H1 (cell line): ENCODE measurements around the gene SRP14. TPM values are rescaled to one million over a fixed set of nuclear protein-coding genes. Genes with fewer than 3 reads are reported as not detected.

ENCODE experiments used
- CTCF ChIA-PET: fragments of 300-600 bp; sonication (Branson Sonifier 250); formaldehyde crosslinking; loops from one replicate; lab custom pipeline; 2021; ENCODE audit not compliant: partially characterized antibody; lab: Charles Lee
- POLR2A ChIA-PET: fragments of 300-600 bp; sonication (Branson Sonifier 250); formaldehyde crosslinking; loops from one replicate; lab custom pipeline; 2021; ENCODE audit warnings: inconsistent platforms; ENCODE audit not compliant: partially characterized antibody; lab: Charles Lee
- DNase-seq, 2 experiments: peaks; one replicate each; pipeline versions ENCODE4 v3.0.0 to v3.0.0-alpha.2; 2010 to 2022; ENCODE audit warnings: low spot score in 2 of 2, low read depth in 1 of 2, mixed read lengths in 1 of 2
- FAIRE-seq: peaks from 2 replicates; lab custom pipeline; 2011; peaks lifted over from hg19 to GRCh38; lab: Jason Lieb, UNC
- H2AFZ ChIP-seq: 2 replicates; pipeline ENCODE4 v1.8.1; 2012; ENCODE audit warnings: low read length, inconsistent platforms
- H2AK5ac ChIP-seq: 2 replicates; pipeline ENCODE4 v1.6.1; 2013; ENCODE audit warnings: low read depth, low read length
- H2BK120ac ChIP-seq: replicated peaks from 2 replicates; pipeline ENCODE3; 2013; ENCODE audit warnings: low read depth, low read length, inconsistent platforms
- H2BK12ac ChIP-seq: 2 replicates; pipeline ENCODE4 v1.6.1; 2013; ENCODE audit warnings: low read depth, low read length
- H2BK15ac ChIP-seq: 2 replicates; pipeline ENCODE4 v1.6.1; 2013; ENCODE audit warnings: low read length
- H2BK20ac ChIP-seq: 2 replicates; pipeline ENCODE4 v1.6.1; 2013; ENCODE audit warnings: low read length
- H2BK5ac ChIP-seq: 2 replicates; pipeline ENCODE4 v1.6.1; 2013; ENCODE audit warnings: low read depth, low read length
- H3K14ac ChIP-seq: 2 replicates; pipeline ENCODE4 v1.6.1; 2013; ENCODE audit warnings: inconsistent platforms; ENCODE audit not compliant: insufficient read length
- H3K18ac ChIP-seq: 2 replicates; pipeline ENCODE4 v1.6.1; 2013; ENCODE audit warnings: low read length; ENCODE audit errors: extremely low read depth
- H3K23ac ChIP-seq: 2 replicates; pipeline ENCODE4 v1.6.1; 2013; ENCODE audit warnings: inconsistent platforms; ENCODE audit not compliant: insufficient read length
- H3K23me2 ChIP-seq: 2 replicates; pipeline ENCODE4 v1.6.1; 2013; ENCODE audit warnings: low read depth, low read length
- H3K27ac ChIP-seq: 2 replicates; pipeline ENCODE4 v1.6.1; 2011; ENCODE audit warnings: low read depth, low read length, inconsistent platforms
- H3K27me3 ChIP-seq, 4 experiments: replicated peaks in 1 of 4; 1 replicate in 1 of 4; 2 replicates in 3 of 4; pipeline versions ENCODE4 v1.6.1 to v1.8.1; 2011 to 2013; ENCODE audit warnings: low read length in 3 of 4, mild to moderate bottlenecking in 3 of 4, inconsistent platforms in 2 of 4, mixed read lengths in 2 of 4, moderate library complexity in 1 of 4; ENCODE audit not compliant: control insufficient read depth in 3 of 4, insufficient read depth in 3 of 4; ENCODE audit errors: extremely low read depth in 1 of 4
- H3K36me3 ChIP-seq, 4 experiments: 2 replicates each; pipeline versions ENCODE4 v1.6.1 to v1.8.1; 2011 to 2013; ENCODE audit warnings: mild to moderate bottlenecking in 4 of 4, low read length in 3 of 4, moderate library complexity in 2 of 4, control low read depth in 1 of 4, inconsistent platforms in 1 of 4; ENCODE audit not compliant: insufficient read depth in 4 of 4, control insufficient read depth in 2 of 4
- H3K4ac ChIP-seq: replicated peaks from 2 replicates; pipeline ENCODE3; 2013; ENCODE audit warnings: low read length, low read depth, mixed read lengths, inconsistent platforms; ENCODE audit not compliant: insufficient read length
- H3K4me1 ChIP-seq, 4 experiments: replicated peaks in 1 of 4; 1 replicate in 1 of 4; 2 replicates in 3 of 4; pipeline versions ENCODE4 v1.6.1 to v1.8.1; 2011 to 2013; ENCODE audit warnings: low read length in 3 of 4, inconsistent platforms in 2 of 4, mixed read lengths in 1 of 4; ENCODE audit not compliant: insufficient read depth in 4 of 4, control insufficient read depth in 3 of 4
- H3K4me2 ChIP-seq, 2 experiments: 2 replicates each; pipeline versions ENCODE4 v1.6.1 to v1.8.1; 2011 to 2013; ENCODE audit warnings: low read depth in 2 of 2, low read length in 2 of 2, control low read depth in 1 of 2, inconsistent platforms in 1 of 2, mild to moderate bottlenecking in 1 of 2; ENCODE audit not compliant: insufficient read depth in 1 of 2
- H3K4me3 ChIP-seq, 4 experiments: fragments of 200-600, 300-600 bp in 1 of 4; sonication (generic), shearing (Covaris generic), sonication (Bioruptor Twin) in 1 of 4; 2 replicates each; pipeline versions ENCODE4 v1.5.1 to v1.8.1; 2011 to 2016; ENCODE audit warnings: low read length in 4 of 4, low read depth in 3 of 4, control low read depth in 2 of 4, inconsistent platforms in 2 of 4, mild to moderate bottlenecking in 2 of 4, mixed read lengths in 1 of 4, moderate library complexity in 1 of 4; ENCODE audit not compliant: insufficient read depth in 2 of 4; ENCODE audit errors: extremely low read depth in 1 of 4
- H3K56ac ChIP-seq: replicated peaks from 2 replicates; pipeline ENCODE3; 2013; ENCODE audit warnings: low read depth, mild to moderate bottlenecking, mixed read lengths, low read length, inconsistent platforms; ENCODE audit not compliant: insufficient read length
- H3K79me1 ChIP-seq: 2 replicates; pipeline ENCODE4 v1.6.1; 2013; ENCODE audit warnings: low read depth, low read length, control low read depth
- H3K79me2 ChIP-seq, 2 experiments: 2 replicates each; pipeline versions ENCODE4 v1.6.1 to v1.8.1; 2012 to 2013; ENCODE audit warnings: low read length in 2 of 2, mild to moderate bottlenecking in 2 of 2, inconsistent platforms in 1 of 2; ENCODE audit not compliant: insufficient read depth in 2 of 2, control insufficient read depth in 1 of 2
- H3K9ac ChIP-seq, 4 experiments: replicated peaks in 1 of 4; 1 replicate in 1 of 4; 2 replicates in 3 of 4; pipeline versions ENCODE4 v1.6.1 to v1.8.1; 2011 to 2013; ENCODE audit warnings: low read depth in 3 of 4, low read length in 3 of 4, control low read depth in 2 of 4, mild to moderate bottlenecking in 2 of 4, moderate library complexity in 2 of 4, inconsistent platforms in 1 of 4; ENCODE audit errors: extremely low read depth in 1 of 4
- H3K9me3 ChIP-seq, 2 experiments: 2 replicates each; pipeline versions ENCODE4 v1.6.1 to v1.8.1; 2012 to 2013; ENCODE audit warnings: mild to moderate bottlenecking in 2 of 2, moderate library complexity in 2 of 2, control low read depth in 1 of 2, inconsistent platforms in 1 of 2, low read depth in 1 of 2, low read length in 1 of 2, mixed read lengths in 1 of 2; ENCODE audit not compliant: insufficient read depth in 2 of 2
- H4K20me1 ChIP-seq, 2 experiments: replicated peaks in 1 of 2; 2 replicates each; pipeline versions ENCODE3 to v1.8.1; 2011 to 2013; ENCODE audit warnings: inconsistent platforms in 2 of 2, low read length in 2 of 2, mild to moderate bottlenecking in 1 of 2; ENCODE audit not compliant: insufficient read depth in 2 of 2, control insufficient read depth in 1 of 2
- H4K5ac ChIP-seq: 2 replicates; pipeline ENCODE4 v1.6.1; 2013; ENCODE audit warnings: low read length, low read depth, mixed read lengths, inconsistent platforms; ENCODE audit not compliant: insufficient read length
- H4K8ac ChIP-seq: 2 replicates; pipeline ENCODE4 v1.8.0; 2013; ENCODE audit warnings: mild to moderate bottlenecking, moderate library complexity, low read length, inconsistent platforms; ENCODE audit not compliant: insufficient read depth; ENCODE audit errors: extremely low read depth
- H4K91ac ChIP-seq: replicated peaks from 2 replicates; pipeline ENCODE3; 2013; ENCODE audit warnings: low read length, mixed read lengths, inconsistent platforms; ENCODE audit not compliant: insufficient read length
- ATF3 ChIP-seq: IDR thresholded peaks from 2 replicates; pipeline ENCODE4 v1.6.1; 2011; ENCODE audit warnings: low read depth, mild to moderate bottlenecking, low read length; ENCODE audit not compliant: insufficient read depth
- BCL11A ChIP-seq, 2 experiments: IDR thresholded peaks; one replicate each; pipeline ENCODE4 v1.6.1; 2011; ENCODE audit warnings: low read depth in 2 of 2, low read length in 2 of 2, mild to moderate bottlenecking in 2 of 2
- CEBPB ChIP-seq: IDR thresholded peaks from 2 replicates; pipeline ENCODE4 v1.6.1; 2012; ENCODE audit warnings: low read depth, low read length
- E2F6 ChIP-seq: IDR thresholded peaks from 2 replicates; pipeline ENCODE4 v1.6.1; 2012; ENCODE audit warnings: inconsistent platforms
- JUN ChIP-seq: IDR thresholded peaks from 2 replicates; pipeline ENCODE4 v1.6.1; 2011; ENCODE audit warnings: low read depth, mild to moderate bottlenecking, improper control_type of control experiment, low read length
- KDM1A ChIP-seq: fragments of 200-600, 300-600 bp; sonication (generic); IDR thresholded peaks from 2 replicates; pipeline ENCODE4 v1.7.1; 2016; ENCODE audit warnings: mild to moderate bottlenecking, low read length, borderline replicate concordance
- MAFK ChIP-seq: IDR thresholded peaks from 2 replicates; pipeline ENCODE4 v1.6.1; 2012; ENCODE audit warnings: low read depth, mild to moderate bottlenecking, improper control_type of control experiment, low read length
- RAD21 ChIP-seq, 2 experiments: IDR thresholded peaks in 1 of 2; conservative IDR thresholded peaks in 1 of 2; 2 replicates each; pipeline ENCODE4 v1.6.1; 2011; ENCODE audit warnings: low read depth in 2 of 2, low read length in 2 of 2, improper control_type of control experiment in 1 of 2, inconsistent platforms in 1 of 2, mild to moderate bottlenecking in 1 of 2, moderate library complexity in 1 of 2
- RFX5 ChIP-seq: IDR thresholded peaks from 2 replicates; pipeline ENCODE4 v1.6.1; 2011; ENCODE audit warnings: low read depth, low read length, improper control_type of control experiment, borderline replicate concordance
- SRF ChIP-seq: IDR thresholded peaks from 2 replicates; pipeline ENCODE4 v1.6.1; 2011; ENCODE audit warnings: mild to moderate bottlenecking, low read depth, low read length, moderate library complexity
- TEAD4 ChIP-seq: IDR thresholded peaks from 2 replicates; pipeline ENCODE4 v1.6.1; 2012; ENCODE audit warnings: low read depth, low read length, inconsistent platforms, mixed read lengths
- WGBS, 2 experiments: shearing (Covaris generic) in 1 of 2; methylation state at CpG; one replicate each; pipeline versions ENCODE4 v1.1.6 to v1.1.7; 2013 to 2015; ENCODE audit warnings: low lambda C conversion rate in 2 of 2, mixed read lengths in 2 of 2, inconsistent platforms in 1 of 2, low coverage in 1 of 2, missing lambda C conversion rate in 1 of 2; ENCODE audit not compliant: insufficient replicate concordance in 2 of 2, insufficient coverage in 1 of 2, insufficient read length in 1 of 2; ENCODE audit errors: extremely low coverage in 1 of 2, missing lambda C conversion rate in 1 of 2; 5-methylcytosine and 5-hydroxymethylcytosine counted together
- polyA plus RNA-seq, 7 experiments: library from polyadenylated mRNA; depleted of rRNA in 3 of 7; stranded (reverse) in 5 of 7; unstranded in 2 of 7; fragments of >200 nt in 5 of 7; fragments of 200-250 nt in 2 of 7; gene quantifications; 1 replicate in 5 of 7; 2 replicates in 1 of 7; 4 replicates in 1 of 7; pipeline versions ENCODE4 v1.2.1 to v1.2.3, GENCODE V29; 2011 to 2013; ENCODE audit warnings: missing spikeins in 2 of 7, mixed read lengths in 2 of 7
- total RNA-seq: library from RNA; stranded (reverse); fragmentation: NEBNext Ultra II Directional; extraction: Animal tissue kit (Norgen Biotek cat#: 25700); gene quantifications from 2 replicates; pipeline ENCODE4 v1.2.1, GENCODE V29; 2021

The SRP14 gene
- total and polyA plus RNA-seq, 2 of the 8 experiments (the other 6 are each of a cell fraction or from before 2014, with no cell fraction given): 186 to 223 TPM

GRCh38 chr15:40008061-40008765 is 30.8 kb downstream of the SRP14 start:
- H4K91ac ChIP-seq: no peak overlapping the region
- no peak overlapping the region for H2AK5ac ChIP-seq
- H4K5ac ChIP-seq: no peak overlapping the region
- H3K79me2 ChIP-seq: no peaks in the 10 kb centered on the region
- H3K27ac ChIP-seq: no peak overlapping the region
- no peak overlapping the region for H4K8ac ChIP-seq
- no peak overlapping the region for H2AFZ ChIP-seq
- peaks cover 12 to 86% (median 67%) of the 10 kb centered on the region in 4 experiments for H3K36me3 ChIP-seq
- H3K4ac ChIP-seq: no peak overlapping the region
- H3K79me1 ChIP-seq: no peaks in the 10 kb centered on the region
- H3K4me3 ChIP-seq: no peak overlapping the region
- POLR2A ChIA-PET: interaction anchor here (0.9 to 2.0 kb wide), 2 partner anchors 55 to 59 kb away, joined by 3 to 5 read pairs; no protein-coding TSS in a partner anchor
- H3K23me2 ChIP-seq: no peaks in the 10 kb centered on the region
- H3K23ac ChIP-seq: no peak overlapping the region
- no peak overlapping the region for H3K14ac ChIP-seq
- peaks cover 8 to 17% of the 10 kb centered on the region in 2 experiments; a peak in 2 of 4 replicates for H3K9me3 ChIP-seq
- H2BK120ac ChIP-seq: no peak overlapping the region
- no peaks in the 10 kb centered on the region for H3K27me3 ChIP-seq
- no peak overlapping the region for H3K4me2 ChIP-seq
- H2BK15ac ChIP-seq: no peak overlapping the region
- no peak overlapping the region for H3K9ac ChIP-seq
- no peaks in the 10 kb centered on the region for H4K20me1 ChIP-seq
- peaks cover 0 to 2% (median 0%) of the 10 kb centered on the region in 4 experiments; a peak in 1 of 7 replicates for H3K4me1 ChIP-seq
- 95% methylated on average over 3 of the region's 3 CpGs; no CpG with 5 or more reads in 1 of the 2 experiments for WGBS, 2 experiments
- DNase-seq (no peak), FAIRE-seq (no peak)
- CTCF ChIA-PET: interaction anchor here (1.1 to 1.5 kb wide), 2 partner anchors 8 to 22 kb away, joined by 3 to 4 read pairs; no protein-coding TSS in a partner anchor
- no peak overlapping the region; the same call in 1 of the 2 replicates for H2BK5ac ChIP-seq
- no peak overlapping the region for H2BK20ac ChIP-seq
- no peak overlapping the region for H3K18ac ChIP-seq
- H3K56ac ChIP-seq: no peak overlapping the region
- H2BK12ac ChIP-seq: no peak overlapping the region
- TF ChIP-seq TEAD4 (no peak), SRF (no peak), ATF3 (no peak), E2F6 (no peak), RAD21 (IDR thresholded peaks at IDR 0.05 in 1 of 2, conservative IDR thresholded peaks at IDR 0.05 in 1 of 2; ENCODE audit: low read depth in 2 of 2, low read length in 2 of 2) (no peak), CEBPB (no peak), BCL11A (IDR thresholded peaks at IDR 0.05; ENCODE audit: low read depth in 2 of 2, low read length in 2 of 2) (no peak), MAFK (no peak), RFX5 (no peak), KDM1A (no peak), JUN (no peak)
